ENCODE data around the gene UCHL1. TPM values are rescaled to one million over a fixed set of nuclear protein-coding genes. Genes with fewer than 3 reads are reported as not detected.

UCHL1 gene
- total and polyA plus RNA-seq, 2 of the 13 experiments (the other 11 are each of a cell fraction or from before 2014, with no cell fraction given) = not detected

GRCh38 chr4:41267997-41268396 lies 11.3 kb downstream of the UCHL1 start:
- Histone ChIP-seq H4K20me1 (ENCODE audit: insufficient read depth, low read length) (no peaks in the 10 kb centered on the region), H3K27me3 (ENCODE audit: control insufficient read depth in 1 of 2, insufficient read depth in 2 of 2, low read length in 2 of 2) (no peaks in the 10 kb centered on the region), H3K9me3 (ENCODE audit: low read length) (no peaks in the 10 kb centered on the region), H3K36me3 (replicated peaks in 1 of 2; ENCODE audit: control insufficient read depth in 1 of 2, insufficient read depth in 2 of 2, low read length in 2 of 2) (no peaks in the 10 kb centered on the region), H3K27ac (ENCODE audit: extremely low read length, insufficient read depth, low read length) (no peak overlapping the region), H2AFZ (ENCODE audit: low read length) (no peak overlapping the region), H3K4me2 (ENCODE audit: low read depth, low read length) (no peak overlapping the region), H3K4me3 (replicated peaks in 1 of 3; ENCODE audit: insufficient read depth in 1 of 3, low read depth in 2 of 3, low read length in 3 of 3) (no peak overlapping the region), H3K4me1 (ENCODE audit: insufficient read depth, low read length) (no peaks in the 10 kb centered on the region), H3K9ac (ENCODE audit: insufficient read depth, low read depth, low read length) (no peak overlapping the region), H3K79me2 (ENCODE audit: insufficient read depth, low read length) (no peaks in the 10 kb centered on the region)
- intact Hi-C loops (cut with micrococcal nuclease; ENCODE audit: unreplicated experiment) (no loop called here), in situ Hi-C loops (cut with HindIII; ENCODE audit: extremely low pct_ligation_motif_present, low pct_unique_long_range_greater_than_20kb) (loop anchor here (10.0 kb wide), 1 partner anchor 617 kb away; no protein-coding TSS in a partner anchor)
- ChIA-PET POLR2A (no interaction called here), CTCF (ENCODE audit: low intra/inter-chr PET ratio, low total read pairs) (no interaction called here)
- no peak for FAIRE-seq
- BruUV-seq (replicated peaks) = no TSS peak
- DNase-seq (ENCODE audit: low spot score) = no peak
- ATAC-seq = no peak
- TF ChIP-seq ZNF501 (CRISPR knock-in tag; IDR thresholded peaks at IDR 0.05) (no peak), ZNF383 (CRISPR knock-in tag; IDR thresholded peaks at IDR 0.05; ENCODE audit: borderline replicate concordance) (no peak), SNAI1 (CRISPR knock-in tag; IDR thresholded peaks at IDR 0.05; ENCODE audit: borderline replicate concordance) (no peak)
- TF ChIP-seq, protein P1, sequence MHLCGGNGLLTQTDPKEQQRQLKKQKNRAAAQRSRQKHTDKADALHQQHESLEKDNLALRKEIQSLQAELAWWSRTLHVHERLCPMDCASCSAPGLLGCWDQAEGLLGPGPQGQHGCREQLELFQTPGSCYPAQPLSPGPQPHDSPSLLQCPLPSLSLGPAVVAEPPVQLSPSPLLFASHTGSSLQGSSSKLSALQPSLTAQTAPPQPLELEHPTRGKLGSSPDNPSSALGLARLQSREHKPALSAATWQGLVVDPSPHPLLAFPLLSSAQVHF (CRISPR knock-in tag; IDR thresholded peaks at IDR 0.05) = no peak
- 31% methylated on average over 7 of the region's 7 CpGs for WGBS (ENCODE audit: low lambda C conversion rate)

GRCh38 chr4:41268721-41269517 lies 12.2 kb downstream of the UCHL1 start:
- in situ Hi-C loops (cut with HindIII; ENCODE audit: extremely low pct_ligation_motif_present, low pct_unique_long_range_greater_than_20kb) = loop anchor here (10.0 kb wide), 1 partner anchor 616 kb away; no protein-coding TSS in a partner anchor
- H3K27me3 ChIP-seq (ENCODE audit: control insufficient read depth in 1 of 2, insufficient read depth in 2 of 2, low read length in 2 of 2) = no peaks in the 10 kb centered on the region
- H3K27ac ChIP-seq (ENCODE audit: extremely low read length, insufficient read depth, low read length) = no peak overlapping the region
- H4K20me1 ChIP-seq (ENCODE audit: insufficient read depth, low read length) = no peaks in the 10 kb centered on the region
- DNase-seq (ENCODE audit: low spot score) (no peak), FAIRE-seq (no peak), ATAC-seq (no peak)
- no peak overlapping the region for H3K4me3 ChIP-seq (replicated peaks in 1 of 3; ENCODE audit: insufficient read depth in 1 of 3, low read depth in 2 of 3, low read length in 3 of 3)
- no peaks in the 10 kb centered on the region for H3K4me1 ChIP-seq (ENCODE audit: insufficient read depth, low read length)
- CTCF ChIA-PET (ENCODE audit: low intra/inter-chr PET ratio, low total read pairs) = no interaction called here
- no peak overlapping the region for H3K4me2 ChIP-seq (ENCODE audit: low read depth, low read length)
- 15% methylated on average over 7 of the region's 7 CpGs for WGBS (ENCODE audit: low lambda C conversion rate)
- H3K79me2 ChIP-seq (ENCODE audit: insufficient read depth, low read length) = no peaks in the 10 kb centered on the region
- POLR2A ChIA-PET = no interaction called here
- intact Hi-C loops (cut with micrococcal nuclease; ENCODE audit: unreplicated experiment) = no loop called here
- H2AFZ ChIP-seq (ENCODE audit: low read length) = no peak overlapping the region
- no peak overlapping the region for H3K9ac ChIP-seq (ENCODE audit: insufficient read depth, low read depth, low read length)
- H3K36me3 ChIP-seq (replicated peaks in 1 of 2; ENCODE audit: control insufficient read depth in 1 of 2, insufficient read depth in 2 of 2, low read length in 2 of 2) = no peaks in the 10 kb centered on the region
- BruUV-seq (replicated peaks) = no TSS peak
- no peaks in the 10 kb centered on the region for H3K9me3 ChIP-seq (ENCODE audit: low read length)
- TF ChIP-seq SMARCC2 (IDR thresholded peaks at IDR 0.05) = no peak
- TF ChIP-seq BRD4 (CRISPR knock-in tag; IDR thresholded peaks at IDR 0.05) = no peak
- TF ChIP-seq NCOA5 (CRISPR knock-in tag; IDR thresholded peaks at IDR 0.05) = no peak
- TF ChIP-seq, protein P2, sequence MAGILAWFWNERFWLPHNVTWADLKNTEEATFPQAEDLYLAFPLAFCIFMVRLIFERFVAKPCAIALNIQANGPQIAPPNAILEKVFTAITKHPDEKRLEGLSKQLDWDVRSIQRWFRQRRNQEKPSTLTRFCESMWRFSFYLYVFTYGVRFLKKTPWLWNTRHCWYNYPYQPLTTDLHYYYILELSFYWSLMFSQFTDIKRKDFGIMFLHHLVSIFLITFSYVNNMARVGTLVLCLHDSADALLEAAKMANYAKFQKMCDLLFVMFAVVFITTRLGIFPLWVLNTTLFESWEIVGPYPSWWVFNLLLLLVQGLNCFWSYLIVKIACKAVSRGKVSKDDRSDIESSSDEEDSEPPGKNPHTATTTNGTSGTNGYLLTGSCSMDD (CRISPR knock-in tag; IDR thresholded peaks at IDR 0.05) = no peak
- no peak for TF ChIP-seq THAP9 (CRISPR knock-in tag; IDR thresholded peaks at IDR 0.05; ENCODE audit: borderline replicate concordance)
- no peak for TF ChIP-seq ZNF746 (CRISPR knock-in tag; IDR thresholded peaks at IDR 0.05)
- no peak for TF ChIP-seq AGO1 (IDR thresholded peaks at IDR 0.05; ENCODE audit: low read depth, low read length, poor library complexity, severe bottlenecking)
- no peak for TF ChIP-seq GTF3A (CRISPR knock-in tag; conservative IDR thresholded peaks at IDR 0.05)
- no peak for TF ChIP-seq SP1 (IDR thresholded peaks at IDR 0.05)
- TF ChIP-seq SP1 (CRISPR knock-in tag; IDR thresholded peaks at IDR 0.05) = no peak
